OCI-LY7 (cell line): ENCODE measurements around the gene ZC2HC1C.

Source experiments
- CTCF ChIP-seq: fragments of 200-600 bp; sonication (generic); conservative IDR thresholded peaks from 2 replicates; pipeline ENCODE4 v1.5.1; 2014; ENCODE audit warnings: mild to moderate bottlenecking, antibody characterized with exemption, low read length, moderate library complexity, mixed read lengths
- EZH2phosphoT487 ChIP-seq: fragments of 200-600 bp; sonication (generic); IDR thresholded peaks from 2 replicates; pipeline ENCODE4 v1.6.1; 2018; ENCODE audit warnings: low read depth, borderline replicate concordance, mild to moderate bottlenecking, mixed run types, antibody characterized with exemption, low read length, moderate library complexity, mixed read lengths

GRCh38 chr14:75096959-75097358, 27.5 kb downstream of the ZC2HC1C start:
- TF ChIP-seq CTCF (no peak), EZH2phosphoT487 (no peak)
